ENCODE results near the gene NTPCR. TPM values are rescaled to one million over a fixed set of nuclear protein-coding genes. Genes with fewer than 3 reads are reported as not detected.

The NTPCR gene
- total RNA-seq (10 to 100 TPM; 15.1 to 17.4 TPM), total RNA-seq (16.9 to 27.3 reads per million in 2 donors)

- H3K9me3 ChIP-seq (ENCODE audit: control insufficient read depth, low read length, poor library complexity, severe bottlenecking): no peaks in the 10 kb centered on the region
- Mint-ChIP-seq H3K27ac (peak within 1 kb of the TSS; percentile 86), H3K27me3 (no peaks in the 10 kb centered on the region), H3K36me3 (ENCODE audit: low read depth) (no peaks in the 10 kb centered on the region), H3K4me1 (peaks cover 32% of the 10 kb centered on the region), H3K4me3 (peak within 1 kb of the TSS; percentile 93)
- peak; percentile 88 for ATAC-seq
- DNase-seq: peak; percentile 89 to 97 (median 93)
Observed at GRCh38 chr1:232950197-232951176, at the start of gene NTPCR. Gene NTPCR (plus strand): TSS chr1:232950611. CDS start chr1:232950711, 100 bp downstream.

GRCh38 chr1:232900818-232901217 lies 49.6 kb upstream of the NTPCR start:
- no peaks in the 10 kb centered on the region for H3K36me3 Mint-ChIP-seq (ENCODE audit: low read depth)
- H3K27ac Mint-ChIP-seq: no peak overlapping the region
- ATAC-seq (no peak), DNase-seq (no peak)
- no peaks in the 10 kb centered on the region for H3K9me3 ChIP-seq (ENCODE audit: control insufficient read depth, low read length, poor library complexity, severe bottlenecking)
- no peak overlapping the region for H3K4me3 Mint-ChIP-seq
- H3K27me3 Mint-ChIP-seq: peaks cover 7% of the 10 kb centered on the region
- H3K4me1 Mint-ChIP-seq: peaks cover 16% of the 10 kb centered on the region

- Mint-ChIP-seq H3K4me1 (peaks cover 16% of the 10 kb centered on the region), H3K36me3 (ENCODE audit: low read depth) (no peaks in the 10 kb centered on the region), H3K27ac (no peak overlapping the region), H3K4me3 (no peak overlapping the region), H3K27me3 (peaks cover 8% of the 10 kb centered on the region)
- DNase-seq (no peak), ATAC-seq (no peak)
- no peaks in the 10 kb centered on the region for H3K9me3 ChIP-seq (ENCODE audit: control insufficient read depth, low read length, poor library complexity, severe bottlenecking)
Observed at GRCh38 chr1:232901255-232901654, 49.2 kb upstream of the NTPCR start.

- H3K27me3 Mint-ChIP-seq: peaks cover 11% of the 10 kb centered on the region
- H3K36me3 Mint-ChIP-seq (ENCODE audit: low read depth): no peaks in the 10 kb centered on the region
- H3K27ac Mint-ChIP-seq: peak overlapping the region; percentile 29
- H3K9me3 ChIP-seq (ENCODE audit: control insufficient read depth, low read length, poor library complexity, severe bottlenecking): no peaks in the 10 kb centered on the region
- no peak overlapping the region for H3K4me3 Mint-ChIP-seq
- no peak for ATAC-seq
- peaks cover 16% of the 10 kb centered on the region for H3K4me1 Mint-ChIP-seq
- no peak for DNase-seq
Observed at GRCh38 chr1:232902774-232903350, 47.5 kb upstream of the NTPCR start.

- no peak overlapping the region for H3K4me3 Mint-ChIP-seq
- no peak overlapping the region for H3K27ac Mint-ChIP-seq
- H3K4me1 Mint-ChIP-seq: peaks cover 16% of the 10 kb centered on the region
- ATAC-seq (no peak), DNase-seq (no peak)
- H3K27me3 Mint-ChIP-seq: peaks cover 9% of the 10 kb centered on the region
- H3K9me3 ChIP-seq (ENCODE audit: control insufficient read depth, low read length, poor library complexity, severe bottlenecking): no peaks in the 10 kb centered on the region
- no peaks in the 10 kb centered on the region for H3K36me3 Mint-ChIP-seq (ENCODE audit: low read depth)
Observed at GRCh38 chr1:232904131-232904530, 46.3 kb upstream of the NTPCR start.

- H3K4me3 Mint-ChIP-seq: no peak overlapping the region
- peaks cover 16% of the 10 kb centered on the region for H3K4me1 Mint-ChIP-seq
- no peak overlapping the region for H3K27ac Mint-ChIP-seq
- H3K36me3 Mint-ChIP-seq (ENCODE audit: low read depth): no peaks in the 10 kb centered on the region
- peaks cover 9% of the 10 kb centered on the region for H3K27me3 Mint-ChIP-seq
- ATAC-seq (no peak), DNase-seq (no peak)
- H3K9me3 ChIP-seq (ENCODE audit: control insufficient read depth, low read length, poor library complexity, severe bottlenecking): no peaks in the 10 kb centered on the region
Observed at GRCh38 chr1:232904566-232904965, 45.8 kb upstream of the NTPCR start.

GRCh38 chr1:232905331-232906034 lies 44.9 kb upstream of the NTPCR start:
- peaks cover 9% of the 10 kb centered on the region for H3K27me3 Mint-ChIP-seq
- no peak for ATAC-seq
- H3K36me3 Mint-ChIP-seq (ENCODE audit: low read depth): no peaks in the 10 kb centered on the region
- H3K9me3 ChIP-seq (ENCODE audit: control insufficient read depth, low read length, poor library complexity, severe bottlenecking): no peaks in the 10 kb centered on the region
- no peak overlapping the region for H3K27ac Mint-ChIP-seq
- H3K4me1 Mint-ChIP-seq: peaks cover 17% of the 10 kb centered on the region
- DNase-seq: no peak
- no peak overlapping the region for H3K4me3 Mint-ChIP-seq

GRCh38 chr1:232906441-232906840 lies 44.0 kb upstream of the NTPCR start:
- no peaks in the 10 kb centered on the region for H3K9me3 ChIP-seq (ENCODE audit: control insufficient read depth, low read length, poor library complexity, severe bottlenecking)
- Mint-ChIP-seq H3K4me1 (peaks cover 22% of the 10 kb centered on the region), H3K27ac (no peak overlapping the region), H3K27me3 (peaks cover 9% of the 10 kb centered on the region), H3K4me3 (no peak overlapping the region), H3K36me3 (ENCODE audit: low read depth) (no peaks in the 10 kb centered on the region)
- ATAC-seq (no peak), DNase-seq (no peak)

GRCh38 chr1:232908831-232909230 lies 41.6 kb upstream of the NTPCR start:
- Mint-ChIP-seq H3K36me3 (ENCODE audit: low read depth) (peaks cover 2% of the 10 kb centered on the region), H3K4me3 (no peak overlapping the region), H3K4me1 (peaks cover 20% of the 10 kb centered on the region), H3K27me3 (peaks cover 9% of the 10 kb centered on the region), H3K27ac (no peak overlapping the region)
- DNase-seq (no peak), ATAC-seq (no peak)
- H3K9me3 ChIP-seq (ENCODE audit: control insufficient read depth, low read length, poor library complexity, severe bottlenecking): no peaks in the 10 kb centered on the region

GRCh38 chr1:232909752-232910151 lies 40.7 kb upstream of the NTPCR start:
- H3K9me3 ChIP-seq (ENCODE audit: control insufficient read depth, low read length, poor library complexity, severe bottlenecking): no peaks in the 10 kb centered on the region
- no peak for ATAC-seq
- H3K4me1 Mint-ChIP-seq: peaks cover 16% of the 10 kb centered on the region
- peaks cover 2% of the 10 kb centered on the region for H3K36me3 Mint-ChIP-seq (ENCODE audit: low read depth)
- no peak overlapping the region for H3K4me3 Mint-ChIP-seq
- H3K27ac Mint-ChIP-seq: peak overlapping the region; percentile 2
- peaks cover 9% of the 10 kb centered on the region for H3K27me3 Mint-ChIP-seq
- DNase-seq: no peak

- Mint-ChIP-seq H3K36me3 (ENCODE audit: low read depth) (peaks cover 2% of the 10 kb centered on the region), H3K27ac (no peak overlapping the region), H3K4me3 (no peak overlapping the region), H3K27me3 (peaks cover 14% of the 10 kb centered on the region), H3K4me1 (peaks cover 9% of the 10 kb centered on the region)
- no peaks in the 10 kb centered on the region for H3K9me3 ChIP-seq (ENCODE audit: control insufficient read depth, low read length, poor library complexity, severe bottlenecking)
- DNase-seq: no peak
- ATAC-seq: no peak
Observed at GRCh38 chr1:232911027-232911599, 39.3 kb upstream of the NTPCR start.

- DNase-seq: no peak
- Mint-ChIP-seq H3K27ac (no peak overlapping the region), H3K36me3 (ENCODE audit: low read depth) (peaks cover 5% of the 10 kb centered on the region), H3K4me3 (no peak overlapping the region), H3K4me1 (peaks cover 14% of the 10 kb centered on the region), H3K27me3 (peaks cover 6% of the 10 kb centered on the region)
- H3K9me3 ChIP-seq (ENCODE audit: control insufficient read depth, low read length, poor library complexity, severe bottlenecking): no peaks in the 10 kb centered on the region
- no peak for ATAC-seq
Observed at GRCh38 chr1:232912845-232913580, 37.4 kb upstream of the NTPCR start.
